Measurements from ENCODE around the gene JAG2. TPM values are rescaled to one million over a fixed set of nuclear protein-coding genes. Genes with fewer than 3 reads are reported as not detected.

Gene JAG2
- polyA plus RNA-seq, 1 donor: 40.4 TPM

- DNase-seq (ENCODE audit: low read depth): no peak
Measured at GRCh38 chr14:105165761-105166485, 2.7 kb downstream of the JAG2 start.

- no peak for DNase-seq (ENCODE audit: low read depth)
Measured at GRCh38 chr14:105165134-105165704, 3.4 kb downstream of the JAG2 start.

GRCh38 chr14:105163040-105163742 lies 5.4 kb downstream of the JAG2 start:
- DNase-seq (ENCODE audit: low read depth): no peak

GRCh38 chr14:105162669-105162979 lies 6.0 kb downstream of the JAG2 start:
- DNase-seq (ENCODE audit: low read depth): no peak

GRCh38 chr14:105161964-105162668 lies 6.5 kb downstream of the JAG2 start:
- no peak for DNase-seq (ENCODE audit: low read depth)

GRCh38 chr14:105161309-105161708 lies 7.3 kb downstream of the JAG2 start:
- no peak for DNase-seq (ENCODE audit: low read depth)

- no peak for DNase-seq (ENCODE audit: low read depth)
Measured at GRCh38 chr14:105160776-105161175, 7.8 kb downstream of the JAG2 start.

- DNase-seq (ENCODE audit: low read depth): no peak
Measured at GRCh38 chr14:105159344-105159743, 9.2 kb downstream of the JAG2 start.

- DNase-seq (ENCODE audit: low read depth): no peak
Measured at GRCh38 chr14:105158794-105159193, 9.8 kb downstream of the JAG2 start.

- no peak for DNase-seq (ENCODE audit: low read depth)
Measured at GRCh38 chr14:105157872-105158271, 10.7 kb downstream of the JAG2 start.

GRCh38 chr14:105156414-105157375 lies 11.9 kb downstream of the JAG2 start:
- no peak for DNase-seq (ENCODE audit: low read depth)

GRCh38 chr14:105155681-105156413 lies 12.7 kb downstream of the JAG2 start:
- no peak for DNase-seq (ENCODE audit: low read depth)

GRCh38 chr14:105155071-105155651 lies 13.4 kb downstream of the JAG2 start:
- no peak for DNase-seq (ENCODE audit: low read depth)

- no peak for DNase-seq (ENCODE audit: low read depth)
Measured at GRCh38 chr14:105154476-105154871, 14.1 kb downstream of the JAG2 start.

GRCh38 chr14:105153739-105154475 lies 14.7 kb downstream of the JAG2 start:
- no peak for DNase-seq (ENCODE audit: low read depth)

GRCh38 chr14:105153331-105153731 lies 15.2 kb downstream of the JAG2 start:
- DNase-seq (ENCODE audit: low read depth): no peak

- no peak for DNase-seq (ENCODE audit: low read depth)
Measured at GRCh38 chr14:105152794-105153241, 15.8 kb downstream of the JAG2 start.

GRCh38 chr14:105151838-105152793 lies 16.5 kb downstream of the JAG2 start:
- no peak for DNase-seq (ENCODE audit: low read depth)
